ENCODE measurements around the gene METTL24.
"Not testable (repeated sequence)": the region's sequence is repeated elsewhere in the genome, so short reads cannot be mapped to it uniquely, and the experiment has no call there.

The METTL24 gene

GRCh38 chr6:110332281-110332680 is 25.9 kb downstream of the METTL24 start:
- DNase-seq: no peak

DNA sequence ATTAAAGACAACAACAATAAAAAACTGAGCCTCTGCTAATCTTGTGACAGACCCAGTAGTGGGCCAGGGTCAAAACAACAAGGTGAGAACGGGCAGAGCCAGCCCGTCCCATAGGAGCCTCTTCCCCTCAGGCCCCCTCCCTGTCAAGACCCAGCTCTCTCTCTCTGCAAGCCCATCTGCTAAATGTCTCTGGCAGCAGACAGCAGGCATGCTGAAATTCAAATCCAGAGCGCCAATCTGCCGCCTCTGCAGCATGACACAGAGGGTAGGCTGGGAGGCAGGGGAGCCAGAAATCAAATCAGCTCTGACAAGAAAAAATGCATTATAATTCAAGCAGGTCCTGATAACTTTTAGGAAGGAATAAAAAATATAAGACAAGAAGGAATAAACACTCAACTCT is 26.3 kb downstream of the METTL24 start:
- no peak for DNase-seq

GRCh38 chr6:110331390-110331789 is 26.8 kb downstream of the METTL24 start:
- DNase-seq: no peak

DNA sequence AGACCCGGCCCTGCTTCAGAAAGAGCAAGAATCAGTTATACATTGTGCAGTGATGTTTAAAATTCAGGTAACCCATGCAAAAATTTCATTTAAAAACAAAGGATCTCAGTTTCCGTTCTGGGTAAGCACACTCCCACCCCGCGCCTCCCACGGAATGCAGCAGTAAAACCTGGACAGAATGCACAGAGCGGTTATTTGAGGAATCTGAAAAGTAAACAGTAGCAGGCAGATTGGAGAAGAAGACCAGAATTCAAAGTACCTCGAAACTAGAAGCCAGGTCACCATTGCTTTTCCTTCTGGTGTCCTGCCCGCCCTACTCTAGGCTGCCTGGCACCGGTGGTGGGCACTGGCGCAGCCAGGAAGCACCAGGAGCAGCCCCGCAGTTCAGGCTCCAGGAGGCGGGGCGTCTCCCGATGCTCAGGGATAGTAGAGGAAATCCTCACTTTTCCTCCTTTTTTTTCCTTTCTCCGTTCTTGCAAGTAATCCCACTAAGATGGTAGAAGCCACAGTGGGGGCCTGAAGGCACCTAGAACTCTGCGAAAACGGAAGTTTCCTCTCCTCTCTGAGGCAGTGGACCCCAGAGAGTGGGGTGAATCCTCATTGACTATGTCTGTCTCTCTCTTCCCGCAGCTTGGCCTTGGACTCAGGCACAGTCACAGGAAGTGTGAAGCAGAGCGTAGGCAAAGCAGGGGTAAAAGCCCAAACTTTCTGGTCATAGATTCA is 28.3 kb downstream of the METTL24 start:
- DNase-seq: no peak

DNA sequence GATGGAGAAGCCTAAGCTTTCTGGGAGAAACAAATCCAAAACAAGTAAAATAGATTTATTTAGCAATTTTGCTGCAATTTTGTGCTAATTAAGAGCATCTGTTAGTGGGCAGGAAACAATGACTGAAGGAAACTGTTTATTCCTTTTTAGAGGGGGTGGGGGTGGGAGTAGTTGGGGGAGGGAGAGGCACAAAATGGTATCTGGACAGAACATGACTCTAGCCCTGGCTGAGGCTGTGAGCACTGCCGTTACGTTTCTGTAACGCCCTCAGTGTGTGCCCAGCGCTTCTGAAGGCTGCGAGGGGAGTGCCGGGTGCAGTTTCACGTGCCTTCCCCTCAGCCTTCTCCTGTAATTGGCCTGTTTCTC is 28.8 kb downstream of the METTL24 start:
- no peak for DNase-seq

DNA sequence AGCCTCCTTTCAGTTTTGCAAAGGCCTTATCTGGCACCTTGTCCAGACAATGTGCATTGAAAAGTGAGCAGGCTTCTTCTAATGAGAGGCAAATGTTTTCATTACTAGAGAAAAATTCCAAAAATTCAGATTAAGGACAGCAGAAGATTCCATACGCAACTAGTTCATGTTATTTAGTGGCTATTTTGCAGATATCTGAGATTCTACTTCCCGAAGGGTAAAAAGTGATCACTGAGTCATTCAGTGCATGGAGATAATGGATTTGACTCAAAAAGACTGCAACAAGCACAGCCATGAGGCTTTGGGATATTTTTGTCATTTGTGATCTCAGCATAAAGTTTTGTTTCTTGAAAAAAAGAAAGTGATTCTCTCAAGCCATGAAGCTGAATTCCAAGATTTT is 29.9 kb downstream of the METTL24 start:
- no peak for DNase-seq

DNA sequence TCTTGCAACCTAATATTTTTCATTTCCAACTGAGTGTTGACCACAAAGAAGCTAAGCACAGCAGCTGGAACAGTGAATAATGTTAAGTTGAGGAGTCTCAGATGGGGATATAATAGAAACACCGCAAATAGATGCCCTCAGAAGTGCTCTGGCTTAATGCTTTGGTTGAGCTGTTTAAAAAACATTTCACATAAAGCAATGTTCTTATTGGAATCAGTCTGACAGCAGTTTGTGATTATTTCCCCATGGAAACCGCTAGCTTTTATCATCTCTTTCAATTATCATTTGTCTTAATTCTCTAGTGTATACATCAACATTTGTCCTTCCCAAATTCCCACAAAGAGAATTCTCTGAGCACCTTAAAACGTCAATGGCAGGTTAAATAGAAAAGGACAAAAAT is 30.8 kb downstream of the METTL24 start:
- no peak for DNase-seq

GRCh38 chr6:110326609-110327008 is 31.5 kb downstream of the METTL24 start:
- DNase-seq: no peak

DNA sequence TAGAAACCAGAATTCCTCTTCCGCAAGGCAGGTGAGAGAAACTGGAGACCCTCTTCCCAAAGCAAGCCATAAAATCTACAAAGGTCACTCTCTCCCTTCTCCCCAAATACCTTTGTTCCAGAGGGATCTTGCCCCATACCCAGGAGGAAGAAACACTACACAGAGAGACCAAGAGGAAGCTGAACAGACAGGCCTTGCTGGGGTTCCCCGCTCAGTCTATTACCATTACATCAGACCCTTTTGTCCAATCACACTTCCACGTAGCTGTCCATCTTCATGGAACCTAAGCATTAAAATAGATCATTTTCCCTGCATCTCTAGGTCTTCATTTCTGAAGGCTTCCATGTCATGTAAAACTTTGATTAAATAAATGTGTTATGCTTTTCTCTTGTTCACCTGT is 32.1 kb downstream of the METTL24 start:
- DNase-seq: no peak

- no peak for DNase-seq
Measured at GRCh38 chr6:110325197-110325596, 33.0 kb downstream of the METTL24 start.

- DNase-seq: no peak
Measured at GRCh38 chr6:110324548-110324947, 33.6 kb downstream of the METTL24 start.

GRCh38 chr6:110323258-110323657 is 34.9 kb downstream of the METTL24 start:
- DNase-seq: no peak

GRCh38 chr6:110322874-110323242 is 35.3 kb downstream of the METTL24 start:
- no peak for DNase-seq

- no peak for DNase-seq
Measured at GRCh38 chr6:110322151-110322873, 35.8 kb downstream of the METTL24 start.

DNA sequence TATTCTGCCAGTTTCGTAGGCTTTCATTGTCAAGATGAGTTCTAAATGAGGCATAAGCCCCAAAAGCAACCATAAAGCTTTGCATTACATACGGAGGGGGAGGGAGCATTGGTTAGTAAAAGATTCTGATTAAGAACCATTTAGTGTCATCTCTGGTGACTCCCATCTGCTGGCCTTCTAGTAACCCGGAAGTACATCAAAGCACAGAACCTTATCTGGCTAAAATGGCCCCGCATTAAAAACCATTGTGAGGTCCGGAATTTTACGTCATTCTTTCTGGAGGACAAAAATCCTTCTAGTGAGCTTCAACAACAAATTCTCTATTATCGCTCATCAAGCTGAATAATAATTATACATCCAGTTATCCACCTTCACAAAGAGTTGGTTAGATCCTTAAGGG is 37.8 kb downstream of the METTL24 start:
- no peak for DNase-seq

GRCh38 chr6:110319843-110320242 is 38.3 kb downstream of the METTL24 start:
- DNase-seq: no peak

GRCh38 chr6:110319381-110319780 is 38.8 kb downstream of the METTL24 start:
- no peak for DNase-seq

DNA sequence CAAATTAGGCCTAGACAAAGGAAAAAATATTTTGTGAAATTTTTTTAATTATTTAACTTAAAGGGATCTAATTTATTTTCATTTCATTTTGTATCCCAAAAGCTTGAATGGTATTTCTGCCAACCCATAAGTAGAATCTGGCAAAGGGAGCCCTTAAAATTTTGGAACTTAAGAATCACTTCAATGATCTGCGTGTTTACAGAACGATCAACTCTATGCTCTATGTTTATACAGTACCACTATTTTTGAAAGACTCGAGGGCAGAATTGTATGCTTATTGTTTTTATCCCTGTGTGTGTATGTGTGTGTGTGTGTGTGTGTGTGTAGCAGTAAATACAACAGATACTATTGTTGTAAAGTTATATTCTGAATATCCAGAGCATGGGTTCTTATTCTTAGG is 39.2 kb downstream of the METTL24 start:
- no peak for DNase-seq

- DNase-seq: no peak
Measured at GRCh38 chr6:110317646-110318045, 40.5 kb downstream of the METTL24 start.

GRCh38 chr6:110317189-110317588 is 41.0 kb downstream of the METTL24 start:
- DNase-seq: no peak

GRCh38 chr6:110315869-110316398 is 42.2 kb downstream of the METTL24 start:
- no peak for DNase-seq

DNA sequence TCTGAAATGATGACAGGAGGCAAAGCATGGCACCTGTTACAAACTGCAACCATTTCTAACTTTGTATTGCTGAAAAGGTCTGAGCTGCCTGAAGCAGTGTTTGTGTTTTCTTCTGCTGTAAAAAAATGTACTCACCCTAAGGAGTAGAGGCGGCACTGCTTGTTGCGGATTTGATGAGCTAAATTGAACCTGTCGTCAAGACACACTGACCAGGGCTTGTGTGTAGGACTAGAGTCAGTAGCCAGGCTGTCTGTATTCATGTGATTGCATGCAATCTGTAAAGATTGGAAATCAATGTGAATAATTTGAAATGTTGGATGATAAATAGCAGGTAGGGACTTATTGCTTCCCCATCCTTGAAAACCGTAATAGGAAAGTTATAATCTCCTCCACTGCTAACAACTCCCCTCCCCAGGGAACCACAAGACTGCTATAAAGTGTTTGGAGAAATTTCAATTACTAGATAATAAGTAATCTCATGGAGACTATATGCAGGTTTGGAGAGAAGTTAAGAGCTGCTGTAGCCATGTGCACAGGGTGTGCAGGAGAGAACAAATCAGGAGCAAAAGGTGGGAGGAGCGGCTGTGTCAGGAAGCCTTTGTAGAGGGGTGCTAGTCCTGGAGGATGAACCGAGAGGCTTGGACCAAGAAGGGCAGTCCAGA is 42.8 kb downstream of the METTL24 start:
- DNase-seq: no peak

DNA sequence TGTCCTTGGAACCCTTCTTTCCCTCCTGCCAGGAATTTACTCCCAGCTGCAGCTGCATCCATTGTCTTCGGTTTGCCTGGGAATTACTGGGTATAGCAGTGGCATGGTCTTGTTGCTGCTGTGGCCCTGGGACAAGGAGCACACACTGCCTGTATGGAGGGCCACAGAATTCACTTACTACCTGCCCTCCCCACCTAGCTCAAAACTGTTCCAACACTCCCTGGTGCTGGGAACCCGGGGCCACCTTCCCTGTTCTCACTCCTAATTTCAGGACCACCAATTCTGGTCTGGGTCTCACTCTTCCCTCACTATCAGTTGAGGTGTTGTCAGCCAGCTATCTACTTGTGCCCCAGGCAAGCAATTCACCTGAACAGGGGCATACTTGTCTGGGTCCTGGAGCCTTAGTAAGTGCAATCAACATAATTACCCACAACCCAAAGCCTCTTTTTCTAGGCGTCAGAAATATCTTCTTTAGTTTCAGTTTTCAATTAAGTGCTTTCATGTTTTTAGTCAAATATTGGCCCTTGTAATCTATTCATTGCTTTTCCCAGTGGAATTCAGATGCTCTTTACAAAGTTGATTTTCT is 47.2 kb downstream of the METTL24 start:
- DNase-seq: no peak

- DNase-seq: not testable (repeated sequence)
Measured at GRCh38 chr6:110309432-110309831, 48.7 kb downstream of the METTL24 start.

All from NCI-H1048 (cell line).